Endodermal cell (in vitro differentiated cells): ENCODE results near the gene ZNF853. TPM values are rescaled to one million over a fixed set of nuclear protein-coding genes. Genes with fewer than 3 reads are reported as not detected.

Experiments
- DNase-seq: peaks from one replicate; pipeline ENCODE4 v3.0.0-alpha.2; 2017
- H3K27ac ChIP-seq: 2 replicates; pipeline ENCODE4 v1.5.1; 2013; ENCODE audit warnings: mild to moderate bottlenecking, low read depth, low read length, moderate library complexity
- H3K27me3 ChIP-seq: 2 replicates; pipeline ENCODE4 v1.6.1; 2013; ENCODE audit warnings: mild to moderate bottlenecking, low read length, moderate library complexity; ENCODE audit not compliant: insufficient read depth, control insufficient read depth, poor library complexity, severe bottlenecking
- H3K36me3 ChIP-seq: 2 replicates; pipeline ENCODE4 v1.7.0; 2013; ENCODE audit warnings: mild to moderate bottlenecking, low read length, moderate library complexity; ENCODE audit not compliant: control insufficient read depth, insufficient read depth
- H3K4me1 ChIP-seq: one replicate; pipeline ENCODE4 v1.7.0; 2013; ENCODE audit warnings: low read length; ENCODE audit not compliant: control insufficient read depth, insufficient read depth
- H3K4me3 ChIP-seq: 2 replicates; pipeline ENCODE4 v1.5.1; 2013; ENCODE audit warnings: mild to moderate bottlenecking, low read length, moderate library complexity
- H3K9ac ChIP-seq: 2 replicates; pipeline ENCODE4 v1.6.1; 2013; ENCODE audit warnings: mild to moderate bottlenecking, low read length, moderate library complexity; ENCODE audit not compliant: poor library complexity, severe bottlenecking; ENCODE audit errors: extremely low read depth
- H3K9me3 ChIP-seq: 2 replicates; pipeline ENCODE4 v1.6.1; 2013; ENCODE audit warnings: mild to moderate bottlenecking, low read length, moderate library complexity; ENCODE audit not compliant: control insufficient read depth
- H3K27ac Mint-ChIP-seq: 2 replicates; pipeline ENCODE4 v1.8.0; 2020; ENCODE audit warnings: mixed read lengths
- H3K27me3 Mint-ChIP-seq: 2 replicates; pipeline ENCODE4 v1.8.0; 2021; ENCODE audit warnings: mild to moderate bottlenecking, mixed read lengths; ENCODE audit not compliant: insufficient read depth
- H3K36me3 Mint-ChIP-seq: 2 replicates; pipeline ENCODE4 v1.8.0; 2020; ENCODE audit warnings: low read depth, mixed read lengths
- H3K4me1 Mint-ChIP-seq: 2 replicates; pipeline ENCODE4 v1.8.0; 2020; ENCODE audit warnings: mixed read lengths
- H3K4me3 Mint-ChIP-seq: 2 replicates; pipeline ENCODE4 v1.8.0; 2020; ENCODE audit warnings: mild to moderate bottlenecking, moderate library complexity, mixed read lengths
- H3K9me3 Mint-ChIP-seq: 2 replicates; pipeline ENCODE4 v1.8.0; 2020; ENCODE audit warnings: mild to moderate bottlenecking, mixed read lengths
- CTCF ChIP-seq: fragments of 200-600 bp; sonication (generic); conservative IDR thresholded peaks from 2 replicates; pipeline ENCODE4 v1.5.0; 2021; ENCODE audit warnings: antibody characterized with exemption, mild to moderate bottlenecking
- whole genome bisulfite sequencing, 2 experiments: methylation state at CpG; one replicate each; pipeline versions ENCODE4 v1.1.5 to v1.1.7; 2013; ENCODE audit warnings: missing lambda C conversion rate in 2 of 2, mixed read lengths in 1 of 2; ENCODE audit not compliant: insufficient coverage in 1 of 2, insufficient read length in 1 of 2; 5-methylcytosine and 5-hydroxymethylcytosine counted together
- total RNA-seq, 2 donors: library from RNA; stranded (reverse); fragmentation: NEBNext Ultra II Directional in 1 of 2; extraction: Animal tissue kit (Norgen Biotek cat#: 25700) in 1 of 2; gene quantifications; 2 replicates in 1 of 2; 3 replicates in 1 of 2; pipeline ENCODE4 v1.2.1, GENCODE V29; 2021

Gene ZNF853
- total RNA-seq, 2 donors from 2014 or later = 14.2 to 17.2 TPM

GRCh38 chr7:6651851-6652445, 36.5 kb downstream of the ZNF853 start:
- no peak overlapping the region for H3K4me3 Mint-ChIP-seq
- Histone ChIP-seq H3K4me1 (no peaks in the 10 kb centered on the region), H3K9me3 (no peaks in the 10 kb centered on the region), H3K27ac (no peak overlapping the region), H3K36me3 (peaks cover 15% of the 10 kb centered on the region), H3K9ac (no peak overlapping the region), H3K27me3 (no peaks in the 10 kb centered on the region), H3K4me3 (no peak overlapping the region)
- no peak for TF ChIP-seq CTCF
- 95 to 96% methylated on average over 30 to 32 of the region's 32 CpGs for WGBS, 2 experiments
- H3K4me1 Mint-ChIP-seq = no peaks in the 10 kb centered on the region
- H3K27ac Mint-ChIP-seq = no peak overlapping the region
- peaks cover 17% of the 10 kb centered on the region for H3K9me3 Mint-ChIP-seq
- peak; percentile 33 for DNase-seq
- H3K36me3 Mint-ChIP-seq = peaks cover 33% of the 10 kb centered on the region
- H3K27me3 Mint-ChIP-seq = no peaks in the 10 kb centered on the region

- H3K4me1 Mint-ChIP-seq = no peaks in the 10 kb centered on the region
- Histone ChIP-seq H3K4me3 (no peak overlapping the region), H3K9ac (no peak overlapping the region), H3K27me3 (no peaks in the 10 kb centered on the region), H3K27ac (no peak overlapping the region), H3K9me3 (no peaks in the 10 kb centered on the region), H3K4me1 (no peaks in the 10 kb centered on the region), H3K36me3 (peaks cover 15% of the 10 kb centered on the region)
- H3K36me3 Mint-ChIP-seq = peaks cover 33% of the 10 kb centered on the region
- H3K27ac Mint-ChIP-seq = no peak overlapping the region
- no peak for TF ChIP-seq CTCF
- H3K4me3 Mint-ChIP-seq = no peak overlapping the region
- peak; percentile 25 for DNase-seq
- H3K27me3 Mint-ChIP-seq = no peaks in the 10 kb centered on the region
- H3K9me3 Mint-ChIP-seq = peaks cover 17% of the 10 kb centered on the region
- 96 to 97% methylated on average over 75 of the region's 75 CpGs for WGBS, 2 experiments
These were observed 37.1 kb downstream of the ZNF853 start for GRCh38 chr7:6652446-6653011.

- Mint-ChIP-seq H3K4me1 (no peaks in the 10 kb centered on the region), H3K9me3 (peaks cover 17% of the 10 kb centered on the region), H3K4me3 (no peak overlapping the region), H3K27me3 (no peaks in the 10 kb centered on the region), H3K27ac (no peak overlapping the region), H3K36me3 (peaks cover 31% of the 10 kb centered on the region)
- Histone ChIP-seq H3K4me1 (no peaks in the 10 kb centered on the region), H3K9ac (no peak overlapping the region), H3K27me3 (no peaks in the 10 kb centered on the region), H3K9me3 (no peaks in the 10 kb centered on the region), H3K4me3 (no peak overlapping the region), H3K27ac (no peak overlapping the region), H3K36me3 (peaks cover 11% of the 10 kb centered on the region)
- no peak for TF ChIP-seq CTCF
- no peak for DNase-seq
- 96 to 97% methylated on average over 46 to 146 of the region's 146 CpGs for WGBS, 2 experiments
These were observed 37.9 kb downstream of the ZNF853 start for GRCh38 chr7:6653071-6654003.
